ENCODE measurements around the gene SPSB4. TPM values are rescaled to one million over a fixed set of nuclear protein-coding genes. Genes with fewer than 3 reads are reported as not detected.

Gene SPSB4
- total RNA-seq, 4 donors from 2014 or later, result 0.14 TPM; not detected in 3

DNA sequence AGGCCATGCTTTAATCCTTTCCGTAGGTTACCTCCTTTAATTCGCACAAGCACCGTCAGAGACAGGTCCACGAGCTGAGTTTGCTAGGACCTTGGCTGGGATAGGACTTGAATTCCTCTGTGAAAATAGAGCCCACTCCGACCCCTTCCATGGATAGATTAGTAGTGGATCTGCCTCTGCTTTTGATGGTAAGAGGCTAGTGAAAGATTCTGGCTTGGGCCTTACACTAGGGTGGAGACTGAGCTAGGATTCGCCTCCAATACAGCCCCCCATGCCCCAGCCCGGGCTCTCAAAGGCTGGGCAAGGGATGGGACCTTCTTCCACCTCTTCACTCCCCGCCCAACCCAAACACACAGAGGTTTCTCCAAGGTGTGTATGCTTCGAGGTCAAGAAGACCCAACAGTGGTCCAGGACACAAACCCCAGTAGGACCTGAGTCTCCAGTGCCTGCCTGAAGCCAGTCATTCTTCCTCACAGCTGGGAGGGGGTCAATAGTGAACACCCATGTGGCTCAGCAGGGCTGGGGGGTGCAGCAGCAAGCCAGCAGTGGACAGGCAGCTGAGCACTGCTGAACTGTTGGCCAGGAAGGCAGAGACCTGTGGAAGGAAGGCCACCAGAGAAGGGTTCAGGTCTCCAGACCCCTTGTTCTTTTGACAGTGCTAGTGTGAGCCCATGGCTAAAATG is 75.7 kb downstream of the SPSB4 start:
- in situ Hi-C loops (cut with MboI; ENCODE audit: low pct_ligation_motif_present in 1 of 4, low pct_unique_long_range_greater_than_20kb in 1 of 4, low sequenced_read_pairs in 3 of 4), result no loop called here
- 85% methylated on average over 9 of the region's 9 CpGs; no CpG with 5 or more reads in 1 of the 2 donors for WGBS, 2 donors (ENCODE audit: low coverage in 1 of 2)
- no peak for DNase-seq

DNA sequence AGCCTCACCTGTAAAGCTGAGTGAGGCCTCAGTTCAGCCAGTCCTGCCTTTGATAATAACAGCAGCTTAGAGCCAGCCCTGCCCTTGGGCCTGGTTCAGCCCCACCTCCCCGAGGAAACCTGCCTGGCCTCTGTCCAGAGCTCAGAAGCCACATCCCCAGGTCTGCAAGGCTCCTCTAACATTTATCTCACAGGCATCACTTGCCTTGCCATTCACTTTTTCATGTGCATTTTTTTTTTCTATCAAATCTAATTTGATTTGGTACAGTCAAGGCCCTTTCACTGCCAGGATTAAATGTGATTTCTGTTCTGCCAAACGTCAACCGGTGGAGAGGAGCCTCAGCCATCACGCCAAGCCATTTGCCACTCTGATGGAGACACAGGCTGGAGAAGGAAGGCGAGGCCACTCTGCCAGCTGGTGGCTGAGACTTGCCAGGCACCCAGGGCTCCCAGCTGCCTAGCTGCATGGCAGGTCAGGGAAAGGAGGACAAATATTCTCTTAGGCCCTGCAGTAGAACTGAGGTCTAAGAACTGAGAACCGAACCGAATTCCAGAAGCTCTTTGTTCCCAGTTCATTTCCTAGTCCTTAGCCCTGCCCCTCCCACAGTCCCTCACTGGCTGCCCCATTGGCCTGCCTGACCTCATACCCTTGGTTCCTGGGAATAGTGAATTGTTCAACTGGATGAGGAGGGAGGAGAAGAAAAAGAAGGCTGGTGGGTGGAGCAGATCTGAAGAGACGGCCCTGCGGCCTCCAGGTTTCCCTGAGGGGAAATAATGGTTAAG is 76.4 kb downstream of the SPSB4 start:
- TF ChIP-seq POLR2AphosphoS5 (IDR thresholded peaks at IDR 0.05), result no peak
- TF ChIP-seq EP300 (IDR thresholded peaks at IDR 0.05; ENCODE audit: low read depth), result no peak
- TF ChIP-seq, protein P1, sequence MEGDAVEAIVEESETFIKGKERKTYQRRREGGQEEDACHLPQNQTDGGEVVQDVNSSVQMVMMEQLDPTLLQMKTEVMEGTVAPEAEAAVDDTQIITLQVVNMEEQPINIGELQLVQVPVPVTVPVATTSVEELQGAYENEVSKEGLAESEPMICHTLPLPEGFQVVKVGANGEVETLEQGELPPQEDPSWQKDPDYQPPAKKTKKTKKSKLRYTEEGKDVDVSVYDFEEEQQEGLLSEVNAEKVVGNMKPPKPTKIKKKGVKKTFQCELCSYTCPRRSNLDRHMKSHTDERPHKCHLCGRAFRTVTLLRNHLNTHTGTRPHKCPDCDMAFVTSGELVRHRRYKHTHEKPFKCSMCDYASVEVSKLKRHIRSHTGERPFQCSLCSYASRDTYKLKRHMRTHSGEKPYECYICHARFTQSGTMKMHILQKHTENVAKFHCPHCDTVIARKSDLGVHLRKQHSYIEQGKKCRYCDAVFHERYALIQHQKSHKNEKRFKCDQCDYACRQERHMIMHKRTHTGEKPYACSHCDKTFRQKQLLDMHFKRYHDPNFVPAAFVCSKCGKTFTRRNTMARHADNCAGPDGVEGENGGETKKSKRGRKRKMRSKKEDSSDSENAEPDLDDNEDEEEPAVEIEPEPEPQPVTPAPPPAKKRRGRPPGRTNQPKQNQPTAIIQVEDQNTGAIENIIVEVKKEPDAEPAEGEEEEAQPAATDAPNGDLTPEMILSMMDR (IDR thresholded peaks at IDR 0.05), result no peak
- TF ChIP-seq POLR2A (IDR thresholded peaks at IDR 0.05), result no peak
- no peak overlapping the region for H3K27ac ChIP-seq
- no peaks in the 10 kb centered on the region for H3K4me1 ChIP-seq
- in situ Hi-C loops (cut with MboI; ENCODE audit: low pct_ligation_motif_present in 1 of 4, low pct_unique_long_range_greater_than_20kb in 1 of 4, low sequenced_read_pairs in 3 of 4), result no loop called here
- 74 to 81% methylated on average over 8 to 9 of the region's 9 CpGs for WGBS, 2 donors (ENCODE audit: low coverage in 1 of 2)
- DNase-seq, result no peak
- intact Hi-C loops (cut with DNase I; ENCODE audit: low total_unique reads), result no loop called here
- H3K4me3 ChIP-seq, result no peak overlapping the region
- no peaks in the 10 kb centered on the region for H3K9me3 ChIP-seq
- no peaks in the 10 kb centered on the region for H3K36me3 ChIP-seq
- no peaks in the 10 kb centered on the region for H3K27me3 ChIP-seq

More for the DNA sequence above, 75.7 kb downstream of the SPSB4 start:
- no peaks in the 10 kb centered on the region for H3K4me1 ChIP-seq
- no peaks in the 10 kb centered on the region for H3K9me3 ChIP-seq
- intact Hi-C loops (cut with DNase I; ENCODE audit: low total_unique reads), result no loop called here
- no peaks in the 10 kb centered on the region for H3K27me3 ChIP-seq
- H3K36me3 ChIP-seq, result no peaks in the 10 kb centered on the region
- no peak overlapping the region for H3K27ac ChIP-seq
- no peak for TF ChIP-seq POLR2AphosphoS5 (IDR thresholded peaks at IDR 0.05)
- TF ChIP-seq POLR2A (IDR thresholded peaks at IDR 0.05), result no peak
- TF ChIP-seq EP300 (IDR thresholded peaks at IDR 0.05; ENCODE audit: low read depth), result no peak
- TF ChIP-seq, protein P1 (IDR thresholded peaks at IDR 0.05), result no peak
- no peak overlapping the region for H3K4me3 ChIP-seq

DNA sequence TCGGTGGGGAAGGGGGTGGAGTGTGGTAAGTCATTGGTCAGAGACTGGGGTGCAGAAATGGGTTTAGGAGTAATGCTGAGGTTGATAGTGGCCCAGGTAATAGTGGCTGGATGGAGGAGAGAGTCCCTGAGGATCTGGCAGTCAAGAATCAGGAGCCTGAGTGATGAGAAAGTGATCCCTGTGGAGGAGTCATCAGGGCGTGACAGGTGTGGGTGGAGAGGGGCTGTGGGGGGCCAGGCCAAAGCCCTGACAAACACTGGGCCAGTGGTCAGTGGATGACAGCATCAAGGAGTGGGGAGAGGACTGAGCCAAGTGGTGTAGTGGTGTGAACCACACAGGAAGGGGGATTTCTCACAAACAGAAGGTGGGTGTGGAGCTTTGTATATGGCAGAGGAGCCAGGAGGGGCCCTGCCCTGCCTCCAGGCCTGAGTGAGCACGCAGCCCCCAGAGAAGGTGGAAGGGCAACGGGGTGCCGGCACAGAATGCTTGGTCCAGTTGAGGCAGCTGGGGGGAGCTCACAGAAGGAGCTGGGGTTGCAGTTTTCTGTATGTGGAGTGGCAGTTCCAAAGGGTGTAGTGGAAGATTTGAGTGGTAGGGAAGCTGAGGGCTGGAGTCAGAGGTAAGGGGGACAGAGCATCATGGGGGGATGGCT is 77.1 kb downstream of the SPSB4 start:
- no peak for DNase-seq
- Histone ChIP-seq H3K27ac (no peak overlapping the region), H3K9me3 (no peaks in the 10 kb centered on the region), H3K27me3 (no peaks in the 10 kb centered on the region), H3K4me3 (no peak overlapping the region), H3K36me3 (no peaks in the 10 kb centered on the region), H3K4me1 (no peaks in the 10 kb centered on the region)
- WGBS, 2 donors (ENCODE audit: low coverage in 1 of 2), result 82 to 89% methylated on average over 5 of the region's 5 CpGs
- in situ Hi-C loops (cut with MboI; ENCODE audit: low pct_ligation_motif_present in 1 of 4, low pct_unique_long_range_greater_than_20kb in 1 of 4, low sequenced_read_pairs in 3 of 4), result no loop called here
- intact Hi-C loops (cut with DNase I; ENCODE audit: low total_unique reads), result no loop called here
- TF ChIP-seq POLR2AphosphoS5 (IDR thresholded peaks at IDR 0.05) (no peak), EP300 (IDR thresholded peaks at IDR 0.05; ENCODE audit: low read depth) (no peak), POLR2A (IDR thresholded peaks at IDR 0.05) (no peak)
- TF ChIP-seq, protein P1 (IDR thresholded peaks at IDR 0.05), result no peak

DNA sequence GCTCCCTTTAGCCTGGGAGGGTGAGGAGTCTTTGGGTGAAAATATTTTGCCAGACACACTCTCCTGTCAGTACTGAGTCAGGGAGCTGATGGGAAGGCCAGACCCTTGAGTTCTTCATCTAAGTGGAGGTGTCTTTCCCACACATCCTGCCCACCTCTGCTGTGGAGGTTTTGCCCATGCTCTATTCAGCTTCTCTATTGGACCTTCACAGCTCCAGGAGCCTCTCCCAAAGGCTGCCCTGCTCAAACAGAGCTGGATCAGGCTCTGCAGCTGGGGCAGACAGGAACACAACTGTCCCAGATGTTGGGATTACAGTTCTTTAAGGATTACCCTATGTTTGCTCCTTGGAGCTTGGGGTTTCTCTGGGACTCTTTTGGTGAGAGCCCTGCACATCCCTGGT is 77.9 kb downstream of the SPSB4 start:
- no peak for DNase-seq
- no peaks in the 10 kb centered on the region for H3K27me3 ChIP-seq
- no peak overlapping the region for H3K4me3 ChIP-seq
- no peak overlapping the region for H3K27ac ChIP-seq
- in situ Hi-C loops (cut with MboI; ENCODE audit: low pct_ligation_motif_present in 1 of 4, low pct_unique_long_range_greater_than_20kb in 1 of 4, low sequenced_read_pairs in 3 of 4), result no loop called here
- intact Hi-C loops (cut with DNase I; ENCODE audit: low total_unique reads), result no loop called here
- no peaks in the 10 kb centered on the region for H3K4me1 ChIP-seq
- no peaks in the 10 kb centered on the region for H3K36me3 ChIP-seq
- TF ChIP-seq EP300 (IDR thresholded peaks at IDR 0.05; ENCODE audit: low read depth), result no peak
- TF ChIP-seq, protein P1 (IDR thresholded peaks at IDR 0.05), result no peak
- no peak for TF ChIP-seq POLR2AphosphoS5 (IDR thresholded peaks at IDR 0.05)
- TF ChIP-seq POLR2A (IDR thresholded peaks at IDR 0.05), result no peak
- H3K9me3 ChIP-seq, result no peaks in the 10 kb centered on the region

Data from transverse colon (tissue), 4 donors.